ENCODE results near the gene SLC6A1. TPM values are rescaled to one million over a fixed set of nuclear protein-coding genes. Genes with fewer than 3 reads are reported as not detected.

SLC6A1 gene
- total RNA-seq, 1 donor from 2014 or later: not detected

GRCh38 chr3:10986592-10986991 is 6.0 kb upstream of the SLC6A1 start:
- H3K27ac Mint-ChIP-seq: no peak overlapping the region
- no peak for TF ChIP-seq CTCF (IDR thresholded peaks at IDR 0.05; ENCODE audit: unreplicated experiment)
- H3K4me1 Mint-ChIP-seq: peaks cover 8% of the 10 kb centered on the region
- H3K4me3 Mint-ChIP-seq: no peak overlapping the region
- DNase-seq (ENCODE audit: low spot score in 2 of 2, unreplicated experiment in 2 of 2): no peak
- no peaks in the 10 kb centered on the region for H3K36me3 Mint-ChIP-seq
- no peaks in the 10 kb centered on the region for H3K9me3 Mint-ChIP-seq
- peaks cover 75% of the 10 kb centered on the region for H3K27me3 Mint-ChIP-seq (ENCODE audit: low read depth)

- no peaks in the 10 kb centered on the region for H3K36me3 Mint-ChIP-seq
- H3K27ac Mint-ChIP-seq: no peak overlapping the region
- no peak overlapping the region for H3K4me3 Mint-ChIP-seq
- H3K9me3 Mint-ChIP-seq: no peaks in the 10 kb centered on the region
- DNase-seq (ENCODE audit: low spot score in 2 of 2, unreplicated experiment in 2 of 2): no peak
- H3K4me1 Mint-ChIP-seq: peaks cover 7% of the 10 kb centered on the region
- TF ChIP-seq CTCF (IDR thresholded peaks at IDR 0.05; ENCODE audit: unreplicated experiment): no peak
- peaks cover 71% of the 10 kb centered on the region for H3K27me3 Mint-ChIP-seq (ENCODE audit: low read depth)
Observed at GRCh38 chr3:10988001-10988665, 4.4 kb upstream of the SLC6A1 start.

GRCh38 chr3:10988991-10989484 is 3.5 kb upstream of the SLC6A1 start:
- no peak for DNase-seq (ENCODE audit: low spot score in 2 of 2, unreplicated experiment in 2 of 2)
- peaks cover 78% of the 10 kb centered on the region for H3K27me3 Mint-ChIP-seq (ENCODE audit: low read depth)
- H3K27ac Mint-ChIP-seq: no peak overlapping the region
- peaks cover 5% of the 10 kb centered on the region for H3K4me1 Mint-ChIP-seq
- H3K4me3 Mint-ChIP-seq: no peak overlapping the region
- H3K9me3 Mint-ChIP-seq: no peaks in the 10 kb centered on the region
- TF ChIP-seq CTCF (IDR thresholded peaks at IDR 0.05; ENCODE audit: unreplicated experiment): no peak
- no peaks in the 10 kb centered on the region for H3K36me3 Mint-ChIP-seq

- H3K4me1 Mint-ChIP-seq: peaks cover 5% of the 10 kb centered on the region
- DNase-seq (ENCODE audit: low spot score in 2 of 2, unreplicated experiment in 2 of 2): no peak
- H3K4me3 Mint-ChIP-seq: no peak overlapping the region
- no peaks in the 10 kb centered on the region for H3K9me3 Mint-ChIP-seq
- TF ChIP-seq CTCF (IDR thresholded peaks at IDR 0.05; ENCODE audit: unreplicated experiment): no peak
- peaks cover 95% of the 10 kb centered on the region for H3K27me3 Mint-ChIP-seq (ENCODE audit: low read depth)
- no peaks in the 10 kb centered on the region for H3K36me3 Mint-ChIP-seq
- no peak overlapping the region for H3K27ac Mint-ChIP-seq
Observed at GRCh38 chr3:10992943-10993728, 588 bp downstream of the SLC6A1 start.

- no peak for DNase-seq (ENCODE audit: low spot score in 2 of 2, unreplicated experiment in 2 of 2)
- Mint-ChIP-seq H3K27me3 (ENCODE audit: low read depth) (peaks cover 95% of the 10 kb centered on the region), H3K4me3 (no peak overlapping the region), H3K9me3 (no peaks in the 10 kb centered on the region), H3K36me3 (no peaks in the 10 kb centered on the region), H3K4me1 (peaks cover 5% of the 10 kb centered on the region), H3K27ac (no peak overlapping the region)
- TF ChIP-seq CTCF (IDR thresholded peaks at IDR 0.05; ENCODE audit: unreplicated experiment): no peak
Observed at GRCh38 chr3:10993729-10994065, 1.1 kb downstream of the SLC6A1 start.
